AG09309 (cell line): ENCODE results near the gene PGLYRP1.

Experiments
- DNase-seq: peaks from one replicate; pipeline ENCODE4 v3.0.0-alpha.2; 2010; ENCODE audit warnings: low read depth
- H3K4me3 ChIP-seq: 2 replicates; pipeline ENCODE4 v1.5.1; 2011; ENCODE audit warnings: mild to moderate bottlenecking, low read depth, low read length, moderate library complexity; ENCODE audit not compliant: control insufficient read depth
- TF ChIP-seq, protein P1 (sequence below): IDR thresholded peaks from 2 replicates; pipeline ENCODE4 v1.5.1; 2011; ENCODE audit warnings: mild to moderate bottlenecking, low read depth, low read length, inconsistent platforms; ENCODE audit not compliant: insufficient read depth, control insufficient read depth; ENCODE audit errors: missing control alignments

The PGLYRP1 gene

DNA sequence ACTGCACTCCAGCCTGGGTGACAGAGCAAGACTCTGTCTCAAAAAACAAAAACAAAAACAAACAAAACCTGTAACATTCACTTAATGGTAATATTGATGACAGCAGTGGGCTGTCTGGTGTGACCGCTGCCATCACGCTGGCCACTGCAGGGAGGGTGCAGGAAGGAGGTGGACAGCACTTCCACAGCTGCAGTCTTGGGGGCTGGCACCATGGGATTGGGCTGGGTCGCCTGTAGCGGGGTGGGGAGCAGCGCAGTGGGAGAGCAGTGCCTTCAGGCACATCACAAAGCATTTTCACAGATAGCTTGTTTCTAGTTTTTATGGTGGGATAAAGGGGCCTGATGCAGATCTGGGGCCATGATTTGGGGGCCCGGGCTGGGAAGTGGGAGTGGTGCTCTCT lies 12.7 kb upstream of the PGLYRP1 start:
- no peak overlapping the region for H3K4me3 ChIP-seq
- TF ChIP-seq, protein P1, sequence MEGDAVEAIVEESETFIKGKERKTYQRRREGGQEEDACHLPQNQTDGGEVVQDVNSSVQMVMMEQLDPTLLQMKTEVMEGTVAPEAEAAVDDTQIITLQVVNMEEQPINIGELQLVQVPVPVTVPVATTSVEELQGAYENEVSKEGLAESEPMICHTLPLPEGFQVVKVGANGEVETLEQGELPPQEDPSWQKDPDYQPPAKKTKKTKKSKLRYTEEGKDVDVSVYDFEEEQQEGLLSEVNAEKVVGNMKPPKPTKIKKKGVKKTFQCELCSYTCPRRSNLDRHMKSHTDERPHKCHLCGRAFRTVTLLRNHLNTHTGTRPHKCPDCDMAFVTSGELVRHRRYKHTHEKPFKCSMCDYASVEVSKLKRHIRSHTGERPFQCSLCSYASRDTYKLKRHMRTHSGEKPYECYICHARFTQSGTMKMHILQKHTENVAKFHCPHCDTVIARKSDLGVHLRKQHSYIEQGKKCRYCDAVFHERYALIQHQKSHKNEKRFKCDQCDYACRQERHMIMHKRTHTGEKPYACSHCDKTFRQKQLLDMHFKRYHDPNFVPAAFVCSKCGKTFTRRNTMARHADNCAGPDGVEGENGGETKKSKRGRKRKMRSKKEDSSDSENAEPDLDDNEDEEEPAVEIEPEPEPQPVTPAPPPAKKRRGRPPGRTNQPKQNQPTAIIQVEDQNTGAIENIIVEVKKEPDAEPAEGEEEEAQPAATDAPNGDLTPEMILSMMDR: no peak
- DNase-seq: no peak

- no peak for DNase-seq
- TF ChIP-seq, protein P1: no peak
- no peak overlapping the region for H3K4me3 ChIP-seq
Measured at GRCh38 chr19:46033401-46033800, 10.5 kb upstream of the PGLYRP1 start.

GRCh38 chr19:46032597-46033025 lies 9.8 kb upstream of the PGLYRP1 start:
- DNase-seq: no peak
- no peak overlapping the region for H3K4me3 ChIP-seq
- TF ChIP-seq, protein P1: no peak

- DNase-seq: no peak
- TF ChIP-seq, protein P1: no peak
- no peak overlapping the region for H3K4me3 ChIP-seq
Measured at GRCh38 chr19:46031781-46032596, 9.1 kb upstream of the PGLYRP1 start.

- no peak for DNase-seq
- TF ChIP-seq, protein P1: no peak
- no peak overlapping the region for H3K4me3 ChIP-seq
Measured at GRCh38 chr19:46030812-46031550, 8.1 kb upstream of the PGLYRP1 start.

DNA sequence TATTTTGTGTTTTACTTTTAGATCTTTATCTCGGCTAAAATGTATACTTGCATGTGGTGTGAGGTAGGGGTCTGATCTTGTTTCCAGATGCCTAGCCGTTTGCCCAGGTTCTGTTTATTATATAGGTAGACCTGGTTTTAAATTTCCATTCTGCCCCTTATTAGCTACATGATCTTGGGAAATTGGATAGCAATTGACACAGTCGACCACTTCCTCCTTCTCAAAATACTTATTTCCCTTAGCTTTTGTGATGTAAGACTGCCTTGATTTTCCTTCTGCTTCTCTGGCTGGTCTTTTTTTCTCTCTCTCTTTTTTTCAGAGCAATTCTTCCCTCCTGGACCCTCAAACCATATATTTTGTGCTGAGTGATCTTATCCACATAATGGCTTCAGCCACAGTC lies 3.0 kb upstream of the PGLYRP1 start:
- no peak overlapping the region for H3K4me3 ChIP-seq
- no peak for DNase-seq
- TF ChIP-seq, protein P1: no peak
